Common myeloid progenitor, CD34-positive (primary cell): ENCODE measurements around the gene PATL2.
A peak's percentile ranks its signal among the peaks of the same experiment; 100 is the strongest.
"Not testable (repeated sequence)": the region's sequence is repeated elsewhere in the genome, so short reads cannot be mapped to it uniquely, and the experiment has no call there.

ENCODE experiments used
- CTCF ChIA-PET: fragments of 350-600 bp; sonication (Branson Sonifier 250); formaldehyde crosslinking; loops from one replicate; lab custom pipeline; 2021; ENCODE audit warnings: antibody characterized with exemption; lab: Charles Lee
- POLR2A ChIA-PET: fragments of 350-600 bp; sonication (Branson Sonifier 250); formaldehyde crosslinking; loops from one replicate; lab custom pipeline; 2021; ENCODE audit warnings: antibody characterized with exemption; lab: Charles Lee
- DNase-seq, 3 donors: peaks; one replicate each; pipeline versions ENCODE4 v3.0.0 to v3.0.0-alpha.2; 2013
- H3K27ac ChIP-seq, 2 experiments: 1 replicate in 1 of 2; 2 replicates in 1 of 2; pipeline ENCODE4 v1.7.0; 2013; ENCODE audit warnings: inconsistent platforms in 2 of 2, low read length in 2 of 2, mild to moderate bottlenecking in 2 of 2, low read depth in 1 of 2, moderate library complexity in 1 of 2; ENCODE audit not compliant: severe bottlenecking in 2 of 2, insufficient read depth in 1 of 2, poor library complexity in 1 of 2
- H3K27me3 ChIP-seq, 5 experiments: replicated peaks in 2 of 5; 1 replicate in 3 of 5; 2 replicates in 2 of 5; pipeline versions ENCODE4 v1.6.1 to v1.7.0; 2013; ENCODE audit warnings: low read length in 4 of 5, mild to moderate bottlenecking in 2 of 5, moderate library complexity in 2 of 5, inconsistent platforms in 1 of 5; ENCODE audit not compliant: insufficient read depth in 5 of 5, control insufficient read depth in 4 of 5
- H3K36me3 ChIP-seq, 4 experiments: 1 replicate in 2 of 4; 2 replicates in 2 of 4; pipeline versions ENCODE4 v1.6.1 to v1.7.0; 2013; ENCODE audit warnings: low read length in 3 of 4, control low read depth in 1 of 4, mild to moderate bottlenecking in 1 of 4; ENCODE audit not compliant: control insufficient read depth in 4 of 4, insufficient read depth in 4 of 4
- H3K4me1 ChIP-seq, 4 experiments: 1 replicate in 3 of 4; 2 replicates in 1 of 4; pipeline versions ENCODE4 v1.6.1 to v1.7.1; 2013; ENCODE audit warnings: low read length in 3 of 4, mild to moderate bottlenecking in 3 of 4, control low read depth in 1 of 4, inconsistent platforms in 1 of 4, moderate library complexity in 1 of 4; ENCODE audit not compliant: control insufficient read depth in 4 of 4, insufficient read depth in 4 of 4; ENCODE audit errors: control extremely low read depth in 1 of 4
- H3K4me3 ChIP-seq, 7 experiments: 1 replicate in 4 of 7; 2 replicates in 3 of 7; pipeline versions ENCODE4 v1.5.1 to v1.7.0; 2013; ENCODE audit warnings: mild to moderate bottlenecking in 7 of 7, low read length in 6 of 7, moderate library complexity in 6 of 7, inconsistent platforms in 2 of 7, low read depth in 2 of 7, control low read depth in 1 of 7; ENCODE audit not compliant: insufficient read depth in 4 of 7, control insufficient read depth in 1 of 7; ENCODE audit errors: extremely low read depth in 1 of 7
- H3K9me3 ChIP-seq, 5 experiments: 1 replicate in 4 of 5; 2 replicates in 1 of 5; pipeline versions ENCODE4 v1.6.1 to v1.7.1; 2013; ENCODE audit warnings: low read length in 4 of 5, mild to moderate bottlenecking in 2 of 5, inconsistent platforms in 1 of 5, low read depth in 1 of 5, moderate library complexity in 1 of 5; ENCODE audit not compliant: control insufficient read depth in 4 of 5, insufficient read depth in 2 of 5; ENCODE audit errors: control extremely low read depth in 1 of 5
- WGBS: methylation state at CpG from one replicate; pipeline ENCODE4 v1.1.5; 2013; ENCODE audit not compliant: insufficient coverage; 5-methylcytosine and 5-hydroxymethylcytosine counted together

Gene PATL2

GRCh38 chr15:44694416-44694815 is 16.7 kb downstream of the PATL2 start:
- WGBS, result 95% methylated on average over 4 of the region's 4 CpGs
- POLR2A ChIA-PET, result no interaction called here

DNA sequence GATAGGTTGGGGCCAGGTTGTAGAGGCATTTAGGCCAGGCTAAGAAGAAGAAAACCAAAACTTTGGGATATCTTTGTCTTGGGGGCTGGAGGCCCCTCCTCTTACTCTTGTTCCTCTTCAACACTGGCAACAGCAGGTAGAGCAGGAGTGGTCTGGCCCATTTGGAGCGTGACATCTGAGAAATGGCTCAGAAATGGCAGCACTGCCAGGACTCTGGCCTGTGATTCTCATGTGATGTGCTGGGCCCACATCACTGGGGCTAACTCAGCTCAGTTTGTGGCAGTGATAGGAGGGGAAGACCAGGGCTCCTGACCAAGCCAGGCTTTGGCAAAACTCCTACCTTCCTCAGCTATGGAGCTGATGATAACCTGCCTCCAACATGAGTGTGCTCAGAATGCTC is 18.5 kb downstream of the PATL2 start:
- Histone ChIP-seq H3K4me3 (no peak overlapping the region), H3K4me1 (no peaks in the 10 kb centered on the region), H3K36me3 (no peaks in the 10 kb centered on the region), H3K27me3 (no peaks in the 10 kb centered on the region), H3K27ac (no peak overlapping the region), H3K9me3 (no peaks in the 10 kb centered on the region)
- ChIA-PET CTCF (interaction anchor here (1.1 to 1.5 kb wide), 4 partner anchors 13 to 46 kb away, joined by 3 to 5 read pairs (median 4); partner anchors contain the start of gene SPG11), POLR2A (no interaction called here)
- DNase-seq, result no peak
- WGBS, result 100% methylated on average over 1 of the region's 1 CpG

More at GRCh38 chr15:44694416-44694815, 16.7 kb downstream of the PATL2 start:
- Histone ChIP-seq H3K4me3 (no peak overlapping the region), H3K9me3 (no peaks in the 10 kb centered on the region), H3K36me3 (no peaks in the 10 kb centered on the region), H3K27ac (no peak overlapping the region), H3K4me1 (no peaks in the 10 kb centered on the region), H3K27me3 (no peaks in the 10 kb centered on the region)
- CTCF ChIA-PET, result no interaction called here
- DNase-seq, result no peak

DNA sequence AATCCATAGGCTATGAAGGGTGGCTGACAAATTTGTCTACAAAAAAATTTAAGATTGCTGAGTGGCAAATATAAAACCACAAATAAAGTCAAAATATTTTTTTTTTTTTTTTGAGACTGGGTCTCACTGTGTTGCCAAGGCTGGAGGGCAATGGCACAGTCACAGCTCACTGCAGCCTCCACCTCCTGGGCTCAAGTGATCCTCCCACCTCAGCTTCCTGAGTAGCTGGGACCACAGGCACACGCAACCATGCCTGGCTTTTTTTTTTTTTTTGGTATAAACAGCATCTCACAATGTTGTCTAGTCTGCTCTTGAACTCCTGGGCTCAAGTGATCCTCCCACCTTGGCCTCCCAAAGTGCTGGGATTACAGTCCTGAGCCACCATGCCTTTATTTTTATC is 20.9 kb downstream of the PATL2 start:
- not testable (repeated sequence) for H3K4me1 ChIP-seq, H3K9me3 ChIP-seq, H3K27ac ChIP-seq, H3K36me3 ChIP-seq, H3K27me3 ChIP-seq, H3K4me3 ChIP-seq
- DNase-seq, result peak in 2 of 3 donors; percentile 28 to 53
- ChIA-PET POLR2A (interaction anchor here (0.6 kb wide), 3 partner anchors 27 to 328 kb away, joined by 3 to 7 read pairs (median 4); no protein-coding TSS in a partner anchor), CTCF (interaction anchor here (0.5 to 1.8 kb wide), 4 partner anchors 21 to 916 kb away, joined by 3 to 5 read pairs (median 4); partner anchors contain the start of genes PATL2 and SPG11)
- 14% methylated on average over 1 of the region's 1 CpG for WGBS

DNA sequence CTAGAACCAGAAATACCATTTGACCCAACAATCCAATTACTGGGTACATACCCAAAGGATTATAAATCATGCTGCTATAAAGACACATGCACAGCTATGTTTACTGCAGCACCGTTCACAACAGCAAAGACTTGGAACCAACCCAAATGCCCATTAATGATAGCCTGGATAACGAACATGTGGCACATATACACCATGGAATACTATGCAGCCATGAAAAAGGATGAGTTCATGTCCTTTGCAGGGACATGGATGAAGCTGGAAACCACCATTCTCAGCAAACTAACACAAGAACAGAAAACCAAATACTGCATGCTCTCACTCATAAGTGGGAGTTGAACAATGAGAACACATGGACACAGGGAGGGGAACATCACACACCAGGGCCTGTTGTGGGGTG is 21.8 kb downstream of the PATL2 start:
- H3K4me3 ChIP-seq, H3K9me3 ChIP-seq, DNase-seq, H3K36me3 ChIP-seq, POLR2A ChIA-PET, H3K27me3 ChIP-seq, H3K27ac ChIP-seq, CTCF ChIA-PET, H3K4me1 ChIP-seq: not testable (repeated sequence)
- no CpG with 5 or more reads among the region's 2 CpGs for WGBS

- DNase-seq, result peak; percentile 30 to 83 (median 74)
- H3K9me3 ChIP-seq, H3K36me3 ChIP-seq, POLR2A ChIA-PET, H3K27me3 ChIP-seq, H3K4me3 ChIP-seq: not testable (repeated sequence)
- CTCF ChIA-PET, result interaction anchor here (0.9 to 4.8 kb wide), 6 partner anchors 11 to 54 kb away, joined by 3 to 21 read pairs (median 4); partner anchors contain the start of genes SPG11 and TRIM69
- WGBS, result 93% methylated on average over 3 of the region's 8 CpGs
- peak overlapping the region in 1 of 2 experiments; percentile 61 for H3K27ac ChIP-seq
- H3K4me1 ChIP-seq, result peaks cover 3 to 21% (median 17%) of the 10 kb centered on the region in 4 experiments
These were observed 28.1 kb downstream of the PATL2 start for GRCh38 chr15:44682809-44683682.

GRCh38 chr15:44682211-44682610 is 28.9 kb downstream of the PATL2 start:
- H3K36me3 ChIP-seq, result no peaks in the 10 kb centered on the region
- no peaks in the 10 kb centered on the region for H3K27me3 ChIP-seq
- POLR2A ChIA-PET, result interaction anchor here (0.6 kb wide), 1 partner anchor 44 kb away, joined by 3 read pairs; no protein-coding TSS in a partner anchor
- 81% methylated on average over 2 of the region's 2 CpGs for WGBS
- peaks cover 5 to 29% (median 26%) of the 10 kb centered on the region in 4 experiments for H3K4me1 ChIP-seq
- no peak for DNase-seq
- no peaks in the 10 kb centered on the region for H3K9me3 ChIP-seq
- no peak overlapping the region for H3K27ac ChIP-seq
- CTCF ChIA-PET, result interaction anchor here (0.5 to 4.8 kb wide), 6 partner anchors 10 to 47 kb away, joined by 3 to 21 read pairs (median 3); partner anchors contain the start of gene SPG11
- H3K4me3 ChIP-seq, result no peak overlapping the region

DNA sequence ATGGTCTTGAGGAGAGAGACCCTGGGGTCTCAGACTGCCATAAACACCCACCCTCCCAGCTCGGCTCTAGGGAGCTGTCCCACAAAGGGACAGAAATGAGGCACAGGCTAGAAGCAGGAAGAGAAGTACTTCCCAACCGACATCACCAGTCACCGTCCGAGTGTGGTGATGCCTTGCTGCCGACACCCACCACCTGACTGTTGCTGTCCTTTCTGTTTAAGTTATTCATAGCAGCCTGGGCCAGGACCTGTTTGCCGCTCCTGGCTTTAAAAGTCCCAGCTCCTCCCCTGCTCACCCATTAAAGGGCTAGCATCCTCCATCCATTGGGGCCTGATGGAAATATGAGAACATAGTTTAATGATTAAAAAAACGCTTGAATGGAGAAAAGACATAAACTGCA is 34.4 kb downstream of the PATL2 start:
- Histone ChIP-seq H3K9me3 (no peaks in the 10 kb centered on the region), H3K27me3 (no peaks in the 10 kb centered on the region), H3K4me3 (no peak overlapping the region), H3K27ac (no peak overlapping the region), H3K4me1 (peaks cover 5 to 23% (median 22%) of the 10 kb centered on the region in 4 experiments), H3K36me3 (no peaks in the 10 kb centered on the region)
- WGBS, result 74% methylated on average over 7 of the region's 7 CpGs
- ChIA-PET CTCF (interaction anchor here (1.4 to 1.9 kb wide), 3 partner anchors 13 to 37 kb away, joined by 4 to 13 read pairs (median 5); partner anchors contain the start of gene SPG11), POLR2A (interaction anchor here (2.1 kb wide), 1 partner anchor 35 kb away, joined by 9 read pairs; the partner anchor contains the start of genes B2M and PATL2)
- DNase-seq, result peak in 1 of 3 donors; percentile 26
